DMS 273 (cell line): ENCODE measurements around the gene PLPPR3.

Source experiments
- DNase-seq: peaks from one replicate; lab custom pipeline; 2025; ENCODE audit not compliant: unreplicated experiment; lab: John Stamatoyannopoulos, UW

Gene PLPPR3

DNA sequence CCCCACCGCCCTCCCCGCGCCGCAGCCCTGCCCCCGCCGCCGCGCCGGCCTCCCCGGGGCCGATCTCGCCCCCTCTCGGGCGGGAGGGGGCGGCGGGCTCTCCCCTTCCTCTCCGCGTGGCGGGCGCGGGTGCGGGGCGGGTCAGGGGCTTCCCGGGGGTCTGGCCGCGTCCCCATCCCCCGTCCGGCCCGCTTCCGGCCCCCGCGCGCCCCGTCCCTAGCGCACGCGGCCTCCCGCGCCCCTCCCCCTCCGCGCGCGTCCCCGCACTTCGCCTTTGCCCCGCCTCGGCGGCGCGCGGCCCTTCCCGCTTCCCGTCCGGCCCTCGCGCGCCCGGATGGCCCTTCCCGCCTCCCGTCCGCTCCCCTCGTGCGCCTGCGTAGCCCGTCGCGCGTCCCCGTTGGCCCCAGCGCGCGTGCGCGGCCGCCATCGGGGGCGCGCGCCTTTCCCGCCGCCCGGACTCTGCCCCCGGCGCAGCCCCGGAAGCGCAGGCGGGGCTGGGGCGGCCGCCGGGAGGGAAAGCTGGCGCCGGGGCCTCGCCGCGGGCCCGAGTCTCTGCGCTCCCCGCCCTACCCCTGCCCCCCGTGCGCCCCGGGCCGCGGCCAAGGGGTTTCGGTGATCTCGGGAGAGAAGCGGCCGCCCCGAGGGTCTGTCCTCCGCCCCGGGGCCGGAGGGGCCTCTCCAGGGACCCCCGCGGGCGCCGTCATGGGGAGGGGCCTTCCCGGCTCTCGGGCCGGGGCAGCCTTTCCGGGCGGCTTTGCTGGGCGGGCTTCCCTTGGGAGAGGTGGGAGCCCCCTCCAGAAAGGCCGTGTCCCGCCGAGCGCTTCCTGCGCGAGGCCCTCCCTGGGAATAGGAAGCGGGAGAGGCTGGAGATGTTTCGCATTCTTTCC is 24.0 kb downstream of the PLPPR3 start:
- peak; percentile 98 for DNase-seq

- DNase-seq, result peak; percentile 100
These were observed 24.8 kb downstream of the PLPPR3 start, which contains the start of gene PTBP1 for GRCh38 chr19:796692-797527. Gene PTBP1, plus strand, starts transcription at chr19:797452. Its CDS starts 46 bp downstream, at chr19:797498.

DNA sequence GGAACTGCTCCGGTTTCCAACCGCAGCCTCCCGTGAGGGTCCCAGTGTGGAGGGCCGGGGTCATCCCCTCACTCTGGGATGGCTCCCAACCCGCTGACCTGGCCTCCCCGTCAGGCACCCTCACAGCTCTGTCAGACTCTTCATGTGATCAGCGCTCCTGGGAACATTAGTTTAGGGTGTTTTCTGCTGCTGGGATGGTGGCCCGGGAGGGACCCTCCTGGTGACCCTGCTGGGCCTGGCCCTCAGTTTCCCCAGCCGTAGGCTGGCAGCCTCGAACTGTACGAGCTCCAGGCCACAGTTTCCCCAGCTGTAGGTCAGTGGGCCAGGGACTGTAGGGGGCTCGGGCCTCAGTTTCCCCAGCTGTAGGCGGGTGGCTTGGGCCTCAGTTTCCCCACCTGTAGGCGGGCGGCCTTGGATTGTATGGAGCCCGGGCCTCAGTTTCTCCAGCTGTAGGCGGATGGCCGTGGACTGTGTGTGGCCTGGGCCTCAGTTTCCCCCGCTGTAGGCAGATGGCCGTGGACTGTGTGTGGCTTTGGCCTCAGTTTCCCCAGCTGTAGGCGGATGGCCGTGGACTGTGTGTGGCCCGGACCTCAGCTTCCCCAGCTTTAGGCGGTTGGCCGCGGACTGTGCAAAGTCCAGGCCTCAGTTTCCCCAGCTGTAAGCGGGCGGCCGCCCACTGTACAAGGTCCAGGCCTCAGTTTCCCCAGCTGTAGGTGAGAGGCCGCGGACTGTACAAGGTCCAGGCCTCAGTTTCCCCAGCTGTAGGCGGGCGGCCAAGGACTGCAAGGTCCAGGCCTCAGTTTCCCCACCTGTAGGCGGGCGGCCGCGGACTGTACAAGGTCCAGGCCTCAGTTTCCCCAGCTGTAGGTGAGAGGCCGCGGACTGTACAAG is 25.8 kb downstream of the PLPPR3 start:
- DNase-seq, result no peak

- DNase-seq, result peak; percentile 47
These were observed 26.6 kb downstream of the PLPPR3 start for GRCh38 chr19:795073-795611.

DNA sequence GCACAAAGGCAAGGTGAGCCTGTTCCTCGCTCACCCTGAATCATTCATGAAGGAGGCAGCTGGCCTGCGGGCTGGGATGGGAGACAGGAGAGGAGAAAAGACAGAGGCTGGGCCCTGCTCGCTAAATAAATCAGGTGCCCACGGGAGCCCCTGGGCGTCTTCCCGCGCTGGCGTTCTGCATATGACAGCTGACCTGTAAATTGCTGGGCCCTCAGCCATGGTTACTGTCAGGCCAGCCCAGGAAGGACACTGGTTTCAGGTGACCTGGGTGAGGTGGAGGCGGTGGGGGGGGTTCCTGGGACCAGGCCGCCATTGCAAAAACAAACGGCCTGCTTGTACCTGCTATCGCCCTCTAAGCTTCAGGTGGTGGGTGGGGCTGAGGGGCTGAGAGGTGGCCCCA is 27.9 kb downstream of the PLPPR3 start:
- no peak for DNase-seq

GRCh38 chr19:792306-792885 is 29.4 kb downstream of the PLPPR3 start:
- DNase-seq, result no peak

DNA sequence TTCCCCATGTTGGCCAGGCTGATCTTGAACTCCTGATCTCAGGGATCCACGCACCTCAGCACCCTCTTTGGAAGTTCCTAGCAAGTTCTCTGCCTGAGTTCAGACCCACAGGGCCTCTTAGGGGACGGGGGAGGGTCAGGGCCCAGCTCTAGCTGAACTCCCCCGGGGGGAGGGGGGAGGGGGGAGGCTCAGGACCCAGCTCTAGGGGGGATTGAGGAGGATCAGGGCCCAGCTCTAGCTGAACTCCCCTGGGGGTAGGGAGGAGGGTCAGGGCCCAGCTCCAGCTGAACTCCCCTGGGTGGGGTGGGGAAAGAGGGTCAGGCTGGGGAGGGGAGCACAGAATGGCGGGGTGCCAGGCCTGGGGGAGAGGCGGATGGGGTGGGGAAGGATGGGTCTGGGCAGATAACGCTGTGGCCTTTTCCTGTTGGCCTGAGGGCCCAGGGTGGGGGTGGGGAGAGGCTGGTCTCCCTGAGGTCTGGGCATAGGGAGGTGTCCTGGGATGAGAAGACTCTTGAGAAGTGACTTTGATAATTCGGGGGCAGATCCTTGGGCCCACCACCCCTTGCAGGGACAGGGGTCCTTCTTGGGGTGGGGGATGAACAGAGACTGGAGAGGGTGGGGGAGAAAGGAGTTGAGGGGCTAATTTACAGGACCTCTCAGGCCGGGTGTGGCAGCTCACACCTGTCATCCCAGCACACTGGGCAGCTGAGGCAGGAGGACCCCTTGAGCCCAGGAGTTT is 30.0 kb downstream of the PLPPR3 start:
- no peak for DNase-seq

DNA sequence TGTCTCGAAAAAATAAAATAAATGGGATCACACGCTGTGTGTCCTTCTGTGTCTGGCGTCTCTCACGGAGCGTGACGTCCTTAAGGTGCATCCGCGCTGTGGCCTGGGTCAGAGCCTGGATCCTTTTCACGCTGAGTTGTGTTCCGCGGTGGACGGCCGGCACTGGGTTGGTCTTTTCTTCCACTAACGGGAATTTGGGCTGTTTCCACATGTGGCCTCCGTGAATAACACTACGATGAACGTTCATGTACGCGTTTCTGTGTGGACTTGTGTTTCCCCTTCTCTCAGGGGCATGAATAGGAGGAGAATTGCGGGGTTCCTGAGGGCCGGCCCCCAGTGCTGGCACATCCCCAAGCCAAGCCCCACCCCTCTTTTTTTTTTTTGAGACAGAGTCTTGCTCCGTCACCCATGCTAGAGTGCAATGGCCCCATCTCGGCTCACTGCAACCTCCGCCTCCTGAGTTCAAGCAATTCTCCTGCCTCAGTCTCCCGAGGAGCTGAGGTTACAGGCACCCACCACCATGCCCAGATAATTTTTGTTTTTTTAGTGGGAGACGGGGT is 30.7 kb downstream of the PLPPR3 start:
- no peak for DNase-seq

DNA sequence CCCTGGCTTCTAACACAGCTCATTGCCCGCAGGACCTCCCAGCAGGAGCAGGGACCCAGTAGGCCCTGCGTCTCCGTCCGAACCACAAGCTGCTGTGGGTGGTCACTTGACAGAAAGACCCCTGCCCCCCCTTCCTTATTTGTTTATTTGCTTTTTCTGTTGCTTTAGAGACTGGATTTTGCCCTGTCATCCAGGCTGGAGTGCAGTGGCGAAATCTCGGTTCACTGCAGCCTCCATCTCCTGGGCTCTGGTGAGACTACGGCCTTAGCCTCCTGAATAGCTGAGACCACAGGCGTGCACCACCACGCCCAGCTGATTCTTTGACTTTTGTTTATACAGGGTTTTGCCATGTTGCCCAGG is 32.1 kb downstream of the PLPPR3 start:
- no peak for DNase-seq

DNA sequence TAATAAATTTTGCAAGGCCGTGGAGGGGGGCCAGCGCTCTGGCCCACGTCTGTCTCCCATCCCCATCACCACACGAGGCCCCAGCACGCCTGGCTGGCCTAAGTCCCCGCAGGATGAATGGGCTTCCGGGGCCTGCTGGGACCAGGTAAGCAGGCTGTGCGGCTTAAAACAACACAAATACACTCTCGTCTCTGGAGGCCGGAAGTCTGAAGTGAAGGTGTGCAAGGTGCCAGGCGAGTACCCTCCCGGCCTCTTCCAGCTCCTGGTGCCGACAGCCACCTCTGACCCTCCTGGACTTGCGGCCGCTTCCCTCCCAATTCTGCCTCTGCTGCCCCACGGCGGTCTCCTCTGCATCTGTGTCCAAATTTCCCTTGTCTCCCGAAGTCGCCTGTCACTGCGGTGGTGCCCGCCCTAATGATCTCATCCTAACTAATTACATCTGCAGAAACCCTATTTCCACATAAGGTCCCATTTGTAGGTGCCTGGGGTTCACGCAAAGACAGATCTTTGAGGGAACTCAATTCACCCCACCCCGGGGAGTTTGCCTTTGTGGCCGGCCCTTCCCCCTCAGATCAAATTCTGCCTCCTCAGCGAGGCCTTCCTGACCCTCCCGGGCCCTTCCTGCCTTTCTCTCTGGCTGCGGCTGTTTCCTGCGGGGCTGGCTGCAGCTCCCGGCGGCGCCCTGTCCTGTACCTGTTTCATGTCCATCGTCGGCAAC is 32.6 kb downstream of the PLPPR3 start:
- DNase-seq, result peak; percentile 53

DNA sequence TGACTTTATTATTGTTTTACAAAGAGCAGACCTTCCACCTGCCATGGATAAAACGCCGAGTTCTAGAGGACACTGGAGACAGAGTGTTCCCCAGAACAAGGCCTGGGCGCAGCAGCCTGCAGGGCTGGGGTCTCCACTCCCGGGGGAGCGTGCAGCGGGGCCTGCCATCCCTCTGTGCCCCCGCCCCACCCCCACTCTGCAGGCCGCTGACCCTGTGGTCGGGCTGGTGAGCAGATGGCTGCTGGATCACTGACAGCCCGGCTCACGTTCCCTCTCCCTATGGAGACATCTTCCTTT is 33.1 kb downstream of the PLPPR3 start:
- DNase-seq, result no peak

- DNase-seq, result no peak
These were observed 34.2 kb downstream of the PLPPR3 start for GRCh38 chr19:787536-787935.

DNA sequence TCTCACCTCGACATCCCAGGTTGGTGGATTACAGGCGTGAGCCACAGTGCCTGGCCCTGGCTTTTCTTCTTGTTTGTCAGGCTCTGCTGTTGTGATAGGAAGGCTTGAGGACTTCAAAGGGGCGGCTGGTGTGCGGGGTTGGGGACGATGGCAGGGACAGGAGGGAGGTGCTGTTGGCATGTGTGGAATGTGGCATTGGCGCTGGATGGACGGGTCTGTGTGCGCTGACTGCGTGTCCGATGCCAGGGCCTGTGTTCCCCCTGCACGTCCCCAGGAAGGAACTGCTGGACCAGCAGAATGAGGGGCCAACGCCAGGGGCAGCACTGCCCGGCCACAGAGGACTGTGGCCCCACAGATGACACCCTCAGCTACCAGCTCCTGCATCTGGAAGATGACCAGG is 37.2 kb downstream of the PLPPR3 start:
- DNase-seq, result no peak

DNA sequence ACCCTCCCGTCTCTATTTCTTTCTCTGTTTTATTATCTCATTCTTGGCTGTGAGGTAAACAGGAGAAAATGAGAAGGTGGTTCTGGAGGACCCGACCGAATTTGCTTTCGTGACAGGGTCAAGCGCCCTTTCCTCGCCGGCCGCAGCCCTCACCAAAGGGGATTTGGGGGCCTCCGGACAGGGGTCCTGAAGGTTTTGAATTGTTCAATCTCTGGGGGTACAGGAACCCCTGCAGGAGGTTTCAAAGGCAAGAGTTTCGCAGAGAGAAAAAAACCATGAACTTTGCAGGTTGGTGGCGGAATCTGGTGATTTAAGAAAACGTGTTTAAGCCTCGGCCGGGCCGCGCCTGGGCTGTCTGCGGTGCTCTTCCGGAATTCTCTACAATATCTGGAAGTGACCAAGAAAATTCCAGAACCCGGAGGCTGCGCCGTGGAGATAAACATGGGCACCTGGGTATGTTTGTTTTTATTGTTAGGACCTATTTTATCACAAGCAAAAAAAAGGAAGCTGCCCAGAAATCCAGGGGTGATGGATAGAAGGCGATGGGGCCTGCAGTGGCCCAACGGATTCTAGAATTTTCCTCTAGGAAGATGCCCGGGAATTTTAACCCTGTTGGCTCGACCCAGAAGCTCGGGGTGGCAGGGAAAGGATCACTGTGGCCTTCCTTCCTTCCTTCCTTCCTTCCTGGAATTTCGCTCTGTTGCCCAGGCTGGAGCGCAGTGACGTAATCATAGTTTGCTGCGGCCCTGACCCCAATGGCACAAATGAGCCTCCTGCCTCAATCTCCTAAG is 38.7 kb downstream of the PLPPR3 start:
- DNase-seq, result no peak

- DNase-seq, result no peak
These were observed 39.4 kb downstream of the PLPPR3 start for GRCh38 chr19:782185-782877.

DNA sequence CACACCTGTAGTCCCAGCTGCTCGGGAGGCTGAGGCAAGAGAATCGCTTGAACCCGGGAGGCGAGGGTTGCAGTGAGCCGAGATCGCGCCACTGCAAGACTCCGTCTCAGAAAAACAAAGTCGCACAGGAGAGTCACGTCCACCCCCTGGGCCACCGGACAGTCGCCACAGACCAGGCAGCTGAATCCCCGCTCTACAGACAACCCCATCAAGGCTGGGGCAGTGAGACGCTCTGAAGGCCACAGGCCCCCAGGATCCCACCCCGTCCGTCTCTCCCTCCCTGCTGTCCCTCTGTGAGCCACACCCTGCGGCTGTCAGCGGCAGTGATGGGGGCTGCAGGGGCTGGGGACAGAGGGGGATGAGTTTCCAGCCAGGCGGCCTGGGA is 40.0 kb downstream of the PLPPR3 start:
- DNase-seq, result no peak

GRCh38 chr19:780935-781334 is 40.8 kb downstream of the PLPPR3 start:
- DNase-seq, result no peak
